ENCODE data around the gene LCORL. TPM values are rescaled to one million over a fixed set of nuclear protein-coding genes. Genes with fewer than 3 reads are reported as not detected.

The LCORL gene
- total RNA-seq, 4 donors from 2014 or later: 20.6 to 103 (median 64.1) TPM

GRCh38 chr4:17912011-17912410 is 109.5 kb downstream of the LCORL start:
- no peaks in the 10 kb centered on the region for H3K27me3 ChIP-seq
- no peak overlapping the region for H3K27ac ChIP-seq
- peaks cover 0 to 7% (median 0%) of the 10 kb centered on the region in 3 donors for H3K36me3 ChIP-seq
- H3K4me1 ChIP-seq: no peaks in the 10 kb centered on the region
- TF ChIP-seq POLR2A (IDR thresholded peaks at IDR 0.05) (no peak), CTCF (IDR thresholded peaks at IDR 0.05) (no peak)
- H3K9me3 ChIP-seq: no peaks in the 10 kb centered on the region
- DNase-seq: no peak
- H3K4me3 ChIP-seq: no peak overlapping the region

GRCh38 chr4:17911608-17912007 is 109.9 kb downstream of the LCORL start:
- no peak for DNase-seq
- H3K27me3 ChIP-seq: no peaks in the 10 kb centered on the region
- no peaks in the 10 kb centered on the region for H3K9me3 ChIP-seq
- H3K27ac ChIP-seq: no peak overlapping the region
- no peak for TF ChIP-seq POLR2A (IDR thresholded peaks at IDR 0.05)
- TF ChIP-seq CTCF (IDR thresholded peaks at IDR 0.05): no peak
- no peaks in the 10 kb centered on the region for H3K4me1 ChIP-seq
- H3K4me3 ChIP-seq: no peak overlapping the region
- peaks cover 0 to 7% (median 0%) of the 10 kb centered on the region in 3 donors for H3K36me3 ChIP-seq

GRCh38 chr4:17898553-17899055 is 123.0 kb downstream of the LCORL start:
- no peak for TF ChIP-seq POLR2A (IDR thresholded peaks at IDR 0.05)
- no peak for TF ChIP-seq CTCF (IDR thresholded peaks at IDR 0.05)
- peaks cover 0 to 9% (median 0%) of the 10 kb centered on the region in 4 donors for H3K4me1 ChIP-seq
- no peak for DNase-seq

GRCh38 chr4:17895481-17895880 is 126.1 kb downstream of the LCORL start:
- Histone ChIP-seq H3K36me3 (no peaks in the 10 kb centered on the region), H3K27ac (no peak overlapping the region), H3K4me1 (peaks cover 0 to 9% (median 0%) of the 10 kb centered on the region in 4 donors), H3K4me3 (no peak overlapping the region), H3K9me3 (no peaks in the 10 kb centered on the region), H3K27me3 (no peaks in the 10 kb centered on the region)
- TF ChIP-seq CTCF (IDR thresholded peaks at IDR 0.05) (no peak), POLR2A (IDR thresholded peaks at IDR 0.05) (no peak)
- no peak for DNase-seq

More at GRCh38 chr4:17898553-17899055, 123.0 kb downstream of the LCORL start:
- Histone ChIP-seq H3K27me3 (no peaks in the 10 kb centered on the region), H3K27ac (no peak overlapping the region), H3K9me3 (no peaks in the 10 kb centered on the region), H3K36me3 (no peaks in the 10 kb centered on the region), H3K4me3 (no peak overlapping the region)

GRCh38 chr4:17894421-17894820 is 127.1 kb downstream of the LCORL start:
- no peak overlapping the region for H3K4me3 ChIP-seq
- TF ChIP-seq POLR2A (IDR thresholded peaks at IDR 0.05) (no peak), CTCF (IDR thresholded peaks at IDR 0.05) (no peak)
- no peaks in the 10 kb centered on the region for H3K27me3 ChIP-seq

GRCh38 chr4:17889692-17890091 is 131.9 kb downstream of the LCORL start:
- no peak for DNase-seq
- no peaks in the 10 kb centered on the region for H3K4me1 ChIP-seq
- H3K27ac ChIP-seq: no peak overlapping the region
- H3K9me3 ChIP-seq: no peaks in the 10 kb centered on the region
- no peaks in the 10 kb centered on the region for H3K36me3 ChIP-seq
- no peak overlapping the region for H3K4me3 ChIP-seq
- H3K27me3 ChIP-seq: no peaks in the 10 kb centered on the region
- no peak for TF ChIP-seq CTCF (IDR thresholded peaks at IDR 0.05)
- no peak for TF ChIP-seq POLR2A (IDR thresholded peaks at IDR 0.05)

More at GRCh38 chr4:17894421-17894820, 127.1 kb downstream of the LCORL start:
- no peak overlapping the region for H3K27ac ChIP-seq
- no peaks in the 10 kb centered on the region for H3K9me3 ChIP-seq
- DNase-seq: no peak
- no peaks in the 10 kb centered on the region for H3K36me3 ChIP-seq
- H3K4me1 ChIP-seq: peaks cover 0 to 9% (median 0%) of the 10 kb centered on the region in 4 donors

Measured in Peyer's patch (tissue), 4 donors.